Endothelial cell (in vitro differentiated cells): Measurements from ENCODE around the gene JAK1. TPM values are rescaled to one million over a fixed set of nuclear protein-coding genes. Genes with fewer than 3 reads are reported as not detected.

ENCODE experiments used
- DNase-seq: peaks from one replicate; pipeline ENCODE4 v3.0.0; 2021; ENCODE audit warnings: low spot score
- H3K27ac Mint-ChIP-seq: one replicate; pipeline ENCODE4 v1.8.0; 2021; ENCODE audit warnings: mixed read lengths, inconsistent platforms; ENCODE audit not compliant: unreplicated experiment
- H3K27me3 Mint-ChIP-seq: one replicate; pipeline ENCODE4 v1.8.0; 2021; ENCODE audit warnings: mild to moderate bottlenecking, moderate library complexity, mixed read lengths, inconsistent platforms; ENCODE audit not compliant: unreplicated experiment
- H3K36me3 Mint-ChIP-seq: one replicate; pipeline ENCODE4 v1.8.0; 2021; ENCODE audit warnings: mild to moderate bottlenecking, low read depth, mixed read lengths, inconsistent platforms; ENCODE audit not compliant: unreplicated experiment
- H3K4me1 Mint-ChIP-seq: one replicate; pipeline ENCODE4 v1.8.0; 2021; ENCODE audit warnings: mild to moderate bottlenecking, mixed read lengths, inconsistent platforms; ENCODE audit not compliant: unreplicated experiment
- H3K4me3 Mint-ChIP-seq: one replicate; pipeline ENCODE4 v1.8.0; 2021; ENCODE audit warnings: mild to moderate bottlenecking, mixed read lengths, inconsistent platforms; ENCODE audit not compliant: unreplicated experiment
- H3K9me3 Mint-ChIP-seq: one replicate; pipeline ENCODE4 v1.8.0; 2021; ENCODE audit warnings: mixed read lengths, inconsistent platforms; ENCODE audit not compliant: unreplicated experiment
- CTCF ChIP-seq: fragments of 200-600 bp; sonication (generic); IDR thresholded peaks from one replicate; pipeline ENCODE4 v1.5.0; 2021; ENCODE audit warnings: antibody characterized with exemption; ENCODE audit not compliant: unreplicated experiment
- total RNA-seq: library from RNA; stranded (reverse); fragmentation: NEBNext Ultra II Directional; extraction: Animal tissue kit (Norgen Biotek cat#: 25700); gene quantifications from one replicate; pipeline ENCODE4 v1.2.1, GENCODE V29; 2021; ENCODE audit not compliant: unreplicated experiment

The JAK1 gene
- total RNA-seq, 1 donor from 2014 or later = 202 TPM

DNA sequence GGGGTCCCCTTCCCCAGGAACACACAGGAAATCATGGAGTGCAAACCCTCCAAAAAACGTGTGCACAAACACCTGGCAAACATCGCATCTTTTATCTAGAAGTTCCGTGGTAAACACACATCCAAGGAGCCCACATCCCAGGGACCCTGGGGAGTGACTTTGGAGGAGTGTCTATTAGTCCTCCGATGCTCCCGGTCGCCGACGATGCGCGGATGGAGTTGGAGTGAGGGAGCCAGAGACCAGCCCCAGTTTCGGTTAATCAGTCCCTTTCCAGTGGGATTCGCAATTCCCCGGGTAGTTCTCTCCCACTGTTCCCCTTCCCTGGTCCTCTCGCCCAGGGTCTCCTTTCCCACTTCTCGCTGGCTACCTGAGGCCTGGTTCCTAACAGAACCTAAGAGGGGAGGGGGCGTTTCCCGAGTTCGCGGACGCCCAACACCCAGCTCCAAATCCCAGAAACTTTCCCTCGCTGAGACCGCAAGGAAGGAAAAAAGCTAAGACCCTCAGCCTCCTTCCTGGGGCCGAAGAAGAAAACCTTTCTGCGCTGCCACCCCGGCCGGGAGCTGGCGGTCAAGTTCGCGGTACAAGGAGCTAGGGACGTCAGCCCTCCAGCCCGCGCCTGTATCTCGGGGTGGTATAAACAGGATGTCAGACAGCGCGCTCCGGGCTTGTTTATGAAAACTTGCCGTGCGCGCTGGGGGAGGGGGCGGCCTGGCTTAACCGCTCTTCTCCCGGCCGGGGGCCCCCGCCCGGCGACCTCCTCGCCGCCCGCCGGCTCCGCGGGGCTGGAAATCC, 787 bp downstream of the JAK1 start:
- Mint-ChIP-seq H3K9me3 (no peaks in the 10 kb centered on the region), H3K36me3 (peaks cover 13% of the 10 kb centered on the region), H3K27me3 (peaks cover 8% of the 10 kb centered on the region), H3K27ac (peak overlapping the region; percentile 90), H3K4me1 (peaks cover 51% of the 10 kb centered on the region), H3K4me3 (peak overlapping the region; percentile 96)
- no peak for TF ChIP-seq CTCF
- peak; percentile 38 for DNase-seq

GRCh38 chr1:64963466-64963865, 2.9 kb downstream of the JAK1 start:
- peaks cover 13% of the 10 kb centered on the region for H3K36me3 Mint-ChIP-seq
- H3K27me3 Mint-ChIP-seq = peaks cover 8% of the 10 kb centered on the region
- peak overlapping the region; percentile 72 for H3K4me3 Mint-ChIP-seq
- peaks cover 62% of the 10 kb centered on the region for H3K4me1 Mint-ChIP-seq
- no peak for TF ChIP-seq CTCF
- no peak overlapping the region for H3K27ac Mint-ChIP-seq
- no peak for DNase-seq
- H3K9me3 Mint-ChIP-seq = no peaks in the 10 kb centered on the region

GRCh38 chr1:64962441-64962840, 3.9 kb downstream of the JAK1 start:
- H3K4me3 Mint-ChIP-seq = peak overlapping the region; percentile 77

GRCh38 chr1:64961923-64962322, 4.4 kb downstream of the JAK1 start:
- Mint-ChIP-seq H3K9me3 (no peaks in the 10 kb centered on the region), H3K27me3 (peaks cover 2% of the 10 kb centered on the region), H3K27ac (no peak overlapping the region), H3K36me3 (peaks cover 10% of the 10 kb centered on the region), H3K4me1 (peaks cover 60% of the 10 kb centered on the region), H3K4me3 (no peak overlapping the region)
- no peak for DNase-seq
- no peak for TF ChIP-seq CTCF

More at GRCh38 chr1:64962441-64962840, 3.9 kb downstream of the JAK1 start:
- H3K27me3 Mint-ChIP-seq = peaks cover 6% of the 10 kb centered on the region
- peaks cover 65% of the 10 kb centered on the region for H3K4me1 Mint-ChIP-seq
- peaks cover 13% of the 10 kb centered on the region for H3K36me3 Mint-ChIP-seq
- no peaks in the 10 kb centered on the region for H3K9me3 Mint-ChIP-seq
- no peak for DNase-seq
- H3K27ac Mint-ChIP-seq = peak overlapping the region; percentile 87
- no peak for TF ChIP-seq CTCF

- no peak for TF ChIP-seq CTCF
- Mint-ChIP-seq H3K4me3 (no peak overlapping the region), H3K27ac (no peak overlapping the region), H3K27me3 (no peaks in the 10 kb centered on the region), H3K4me1 (peaks cover 57% of the 10 kb centered on the region), H3K36me3 (peaks cover 7% of the 10 kb centered on the region), H3K9me3 (no peaks in the 10 kb centered on the region)
- no peak for DNase-seq
Observed at GRCh38 chr1:64960731-64961130, 5.6 kb downstream of the JAK1 start.
